Bladder microvascular endothelial cell (primary cell): ENCODE data around the gene PRR29. TPM values are rescaled to one million over a fixed set of nuclear protein-coding genes. Genes with fewer than 3 reads are reported as not detected.

Source experiments
- total RNA-seq: library from RNA; depleted of rRNA; stranded (reverse); fragments of >200 nt; gene quantifications from 2 replicates; pipeline ENCODE4 v1.2.3, GENCODE V29; 2014

The PRR29 gene
- 0.32 and 0.44 TPM in 2 replicates for total RNA-seq

DNA sequence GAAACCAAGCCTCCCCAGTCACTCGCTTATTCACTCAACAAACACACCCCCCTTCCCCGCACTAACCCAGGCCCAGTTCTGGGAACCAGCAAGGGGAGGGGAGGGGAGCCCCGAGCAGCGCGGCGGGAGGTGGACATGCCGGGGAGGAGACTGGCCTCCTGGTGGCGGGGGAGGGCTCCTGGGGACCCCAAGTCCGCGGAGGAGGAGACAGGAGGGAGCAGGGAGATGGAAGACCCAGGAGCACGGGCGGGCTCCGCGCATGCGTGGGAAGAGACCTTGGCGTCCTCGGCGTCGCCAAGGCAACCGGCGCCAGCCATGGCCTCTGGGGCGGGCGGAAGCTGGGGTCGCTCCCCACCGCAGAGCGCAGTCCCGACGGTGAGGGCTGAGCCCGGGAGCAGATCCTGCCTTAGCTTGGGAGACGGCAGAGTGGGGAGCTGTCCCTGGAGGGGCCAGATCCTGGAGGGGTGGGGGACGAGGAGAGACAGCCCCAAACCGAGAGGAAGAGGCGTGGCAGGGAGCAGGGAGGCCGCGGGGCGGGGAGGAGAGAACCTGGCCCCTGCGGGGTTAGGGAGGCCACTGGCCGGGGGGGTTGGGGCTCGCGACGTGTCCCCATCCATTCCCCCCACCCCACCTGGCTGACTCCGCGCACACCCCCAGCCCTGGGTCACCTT, at the start of gene PRR29:
TSS of gene PRR29 (plus strand) at position 302 of the 671 bp plus-strand sequence. CDS start at position 316, 14 bp downstream.

GRCh38 chr17:63972796-63973195, 25.4 kb upstream of the PRR29 start, which contains the start of gene SCN4A:
TSS of gene SCN4A (minus strand) at chr17:63972918. CDS start at chr17:63972841, 77 bp downstream.

GRCh38 chr17:64020056-64020766, 22.1 kb downstream of the PRR29 start, which contains the start of gene ICAM2:
TSS of gene ICAM2 (minus strand) at chr17:64020633. CDS start at chr17:64006691, 13,942 bp downstream.

Other genes starting within 250 kb of the PRR29 start
- gene CCDC47, start 224.8 kb upstream of the PRR29 start, total RNA-seq, result 55.9 and 156 TPM in 2 replicates
- 42.3 and 118 TPM in 2 replicates for gene DDX42, start 224.2 kb upstream of the PRR29 start, total RNA-seq
- 75.3 and 103 TPM in 2 replicates for gene PSMC5, start 170.9 kb upstream of the PRR29 start, total RNA-seq
- 60.9 and 67.0 TPM in 2 replicates for gene FTSJ3, start 170.7 kb upstream of the PRR29 start, total RNA-seq
- 55.8 and 65.7 TPM in 2 replicates for gene SMARCD2, start 155.7 kb upstream of the PRR29 start, total RNA-seq
- not detected in 2 replicates for gene CSH2, start 124.7 kb upstream of the PRR29 start, total RNA-seq
- gene GH2, start 116.4 kb upstream of the PRR29 start, total RNA-seq, result not detected in 2 replicates
- gene CSH1, start 101.8 kb upstream of the PRR29 start, total RNA-seq, result not detected in 2 replicates
- gene CSHL1, start 87.1 kb upstream of the PRR29 start, total RNA-seq, result not detected in 2 replicates
- not detected in 2 replicates for gene GH1, start 79.5 kb upstream of the PRR29 start, total RNA-seq
- gene CD79B, start 66.0 kb upstream of the PRR29 start, total RNA-seq, result 1.1 and 13.4 TPM in 2 replicates
- under 0.01 TPM in 2 replicates for gene SCN4A, start 25.4 kb upstream of the PRR29 start, total RNA-seq
- gene ICAM2, start 22.3 kb downstream of the PRR29 start, total RNA-seq, result 398 and 432 TPM in 2 replicates
- 7.0 and 17.6 TPM in 2 replicates for gene ERN1, start 131.8 kb downstream of the PRR29 start, total RNA-seq